WTC11 (cell line): ENCODE data around the gene FAM177B. TPM values are rescaled to one million over a fixed set of nuclear protein-coding genes. Genes with fewer than 3 reads are reported as not detected.

Experiments used
- ATAC-seq: fragments of 200-7000 bp; cut with Tn5 transposase; 2 replicates; pipeline ENCODE4 v1.10.0; 2021; ENCODE audit warnings: mild to moderate bottlenecking, moderate library complexity
- CTCF ChIA-PET: fragments of 300-600 bp; sonication (Branson Sonifier 250); formaldehyde crosslinking; loops from one replicate; lab custom pipeline; 2021; ENCODE audit warnings: antibody characterized with exemption; lab: Charles Lee
- POLR2A ChIA-PET: fragments of 350-600 bp; sonication (Branson Sonifier 250); formaldehyde crosslinking; loops from one replicate; lab custom pipeline; 2021; ENCODE audit warnings: antibody characterized with exemption; lab: Charles Lee
- DNase-seq: peaks from one replicate; pipeline ENCODE4 v3.0.0; 2021; ENCODE audit warnings: low spot score
- H3K27ac Mint-ChIP-seq: 2 replicates; pipeline ENCODE4 v1.8.0; 2021; ENCODE audit warnings: mixed read lengths
- H3K27me3 Mint-ChIP-seq: 2 replicates; pipeline ENCODE4 v1.8.0; 2021; ENCODE audit warnings: low read depth, mild to moderate bottlenecking, moderate library complexity, mixed read lengths
- H3K36me3 Mint-ChIP-seq: 2 replicates; pipeline ENCODE4 v1.8.0; 2021; ENCODE audit warnings: mixed read lengths
- H3K4me1 Mint-ChIP-seq: 2 replicates; pipeline ENCODE4 v1.8.0; 2022; ENCODE audit warnings: mixed read lengths
- H3K4me3 Mint-ChIP-seq: 2 replicates; pipeline ENCODE4 v1.8.0; 2021; ENCODE audit warnings: mild to moderate bottlenecking, moderate library complexity, mixed read lengths
- H3K9me3 Mint-ChIP-seq: 2 replicates; pipeline ENCODE4 v1.8.0; 2021; ENCODE audit warnings: mixed read lengths
- ARID4B ChIP-seq: sonication (generic); formaldehyde crosslinking; IDR thresholded peaks from 2 replicates; pipeline ENCODE4 v1.8.0; 2023; ENCODE audit warnings: missing genetic modification reagents, mild to moderate bottlenecking, borderline replicate concordance
- CREM ChIP-seq: sonication (generic); formaldehyde crosslinking; IDR thresholded peaks from 2 replicates; pipeline ENCODE4 v1.8.1; 2022; ENCODE audit warnings: mild to moderate bottlenecking, missing genetic modification reagents, moderate library complexity
- EMX1 ChIP-seq: fragments of 250-450 bp; sonication (Bioruptor Pico); IDR thresholded peaks from 2 replicates; pipeline ENCODE4 v1.8.0; 2021; ENCODE audit warnings: mild to moderate bottlenecking
- ERG ChIP-seq: fragments of 250-450 bp; sonication (Bioruptor Pico); IDR thresholded peaks from 2 replicates; pipeline ENCODE4 v1.8.0; 2021; ENCODE audit warnings: mild to moderate bottlenecking
- IRF1 ChIP-seq: sonication (generic); formaldehyde crosslinking; IDR thresholded peaks from 2 replicates; pipeline ENCODE4 v1.8.0; 2023; ENCODE audit warnings: missing genetic modification reagents
- MLX ChIP-seq: sonication (generic); formaldehyde crosslinking; IDR thresholded peaks from 2 replicates; pipeline ENCODE4 v1.8.1; 2023; ENCODE audit warnings: mild to moderate bottlenecking, missing genetic modification reagents, moderate library complexity
- MYBL2 ChIP-seq: sonication (generic); formaldehyde crosslinking; IDR thresholded peaks from 2 replicates; pipeline ENCODE4 v1.8.1; 2023; ENCODE audit warnings: mild to moderate bottlenecking, moderate library complexity, missing genetic modification reagents
- PRDM15 ChIP-seq: sonication (generic); formaldehyde crosslinking; IDR thresholded peaks from 2 replicates; pipeline ENCODE4 v1.8.0; 2022; ENCODE audit warnings: missing genetic modification reagents
- RELA ChIP-seq: sonication (generic); formaldehyde crosslinking; IDR thresholded peaks from 2 replicates; pipeline ENCODE4 v1.8.1; 2022; ENCODE audit warnings: missing genetic modification reagents, mild to moderate bottlenecking, borderline replicate concordance
- RORB ChIP-seq: fragments of 250-450 bp; sonication (Bioruptor Pico); IDR thresholded peaks from 2 replicates; pipeline ENCODE4 v1.9.0; 2021; ENCODE audit warnings: mild to moderate bottlenecking
- SOX15 ChIP-seq: fragments of 250-450 bp; sonication (Bioruptor Pico); IDR thresholded peaks from 2 replicates; pipeline ENCODE4 v1.9.0; 2021; ENCODE audit warnings: mild to moderate bottlenecking
- TEAD1 ChIP-seq: sonication (generic); formaldehyde crosslinking; IDR thresholded peaks from 2 replicates; pipeline ENCODE4 v1.8.0; 2022; ENCODE audit warnings: mild to moderate bottlenecking, missing genetic modification reagents
- TP53 ChIP-seq: sonication (generic); formaldehyde crosslinking; IDR thresholded peaks from 2 replicates; pipeline ENCODE4 v1.8.1; 2023; ENCODE audit warnings: mild to moderate bottlenecking, missing genetic modification reagents
- USF2 ChIP-seq: sonication (generic); formaldehyde crosslinking; IDR thresholded peaks from 2 replicates; pipeline ENCODE4 v1.8.1; 2023; ENCODE audit warnings: mild to moderate bottlenecking, missing genetic modification reagents, moderate library complexity
- ZBTB43 ChIP-seq: sonication (generic); formaldehyde crosslinking; IDR thresholded peaks from 2 replicates; pipeline ENCODE4 v1.8.1; 2023; ENCODE audit warnings: mild to moderate bottlenecking, missing genetic modification reagents
- ZMAT4 ChIP-seq: fragments of 250-450 bp; sonication (Bioruptor Pico); IDR thresholded peaks from 2 replicates; pipeline ENCODE4 v1.9.0; 2021; ENCODE audit warnings: mild to moderate bottlenecking
- ZNF138 ChIP-seq: sonication (generic); formaldehyde crosslinking; conservative IDR thresholded peaks from 2 replicates; pipeline ENCODE4 v1.8.1; 2022; ENCODE audit warnings: mild to moderate bottlenecking, moderate library complexity, missing genetic modification reagents
- ZNF263 ChIP-seq: sonication (generic); formaldehyde crosslinking; IDR thresholded peaks from 2 replicates; pipeline ENCODE4 v1.8.1; 2022; ENCODE audit warnings: low read depth, mild to moderate bottlenecking, moderate library complexity, missing genetic modification reagents
- ZNF425 ChIP-seq: fragments of 250-450 bp; sonication (Bioruptor Pico); conservative IDR thresholded peaks from 2 replicates; pipeline ENCODE4 v1.9.0; 2021; ENCODE audit warnings: mild to moderate bottlenecking
- ZNF512 ChIP-seq: sonication (generic); formaldehyde crosslinking; IDR thresholded peaks from 2 replicates; pipeline ENCODE4 v1.8.1; 2022; ENCODE audit warnings: missing genetic modification reagents, borderline replicate concordance
- total RNA-seq: library from RNA; stranded (reverse); gene quantifications from 3 replicates; pipeline ENCODE4 v1.2.3, GENCODE V29; 2021

The FAM177B gene
- total RNA-seq, 1 experiment from 2014 or later = not detected

GRCh38 chr1:222790115-222790514, 53.1 kb downstream of the FAM177B start:
- H3K36me3 Mint-ChIP-seq = no peaks in the 10 kb centered on the region
- H3K27ac Mint-ChIP-seq = no peak overlapping the region
- no peak overlapping the region for H3K4me3 Mint-ChIP-seq
- no peaks in the 10 kb centered on the region for H3K9me3 Mint-ChIP-seq
- CTCF ChIA-PET = interaction anchor here (1.8 kb wide), 1 partner anchor 300 kb away, joined by 9 read pairs; no protein-coding TSS in a partner anchor
- DNase-seq (no peak), ATAC-seq (no peak)
- TF ChIP-seq CREM (CRISPR knock-in tag) (no peak), ZNF512 (CRISPR knock-in tag) (no peak), MLX (CRISPR knock-in tag) (no peak), ZMAT4 (CRISPR knock-in tag) (no peak), USF2 (CRISPR knock-in tag) (no peak), ARID4B (CRISPR knock-in tag) (no peak), SOX15 (CRISPR knock-in tag) (no peak), TP53 (CRISPR knock-in tag) (no peak), ZBTB43 (no peak), TEAD1 (CRISPR knock-in tag) (no peak), ERG (CRISPR knock-in tag) (no peak), IRF1 (CRISPR knock-in tag) (no peak), RELA (no peak), ZNF425 (CRISPR knock-in tag) (no peak), MYBL2 (CRISPR knock-in tag) (no peak), PRDM15 (CRISPR knock-in tag) (no peak), EMX1 (CRISPR knock-in tag) (no peak), ZNF263 (CRISPR knock-in tag) (no peak), ZNF138 (CRISPR knock-in tag) (no peak), RORB (CRISPR knock-in tag) (no peak)
- POLR2A ChIA-PET = no interaction called here
- H3K27me3 Mint-ChIP-seq = peaks cover 25% of the 10 kb centered on the region
- H3K4me1 Mint-ChIP-seq = peaks cover 7% of the 10 kb centered on the region; the same call in 1 of the 2 replicates
